HG02970 (cell line): Measurements from ENCODE around the gene HES5.

ENCODE experiments used
- ATAC-seq: cut with Tn5 transposase; IDR thresholded peaks from one replicate; pipeline ENCODE4 v1.9.1; 2021; ENCODE audit warnings: mild to moderate bottlenecking, moderate library complexity, moderate number of reproducible peaks; ENCODE audit not compliant: unreplicated experiment, low FRiP score

Gene HES5

GRCh38 chr1:2517966-2518365 is 12.1 kb downstream of the HES5 start:
- no peak for ATAC-seq

GRCh38 chr1:2516946-2517345 is 13.1 kb downstream of the HES5 start:
- no peak for ATAC-seq

- no peak for ATAC-seq
Observed at GRCh38 chr1:2516124-2516523, 13.9 kb downstream of the HES5 start.

GRCh38 chr1:2515763-2516080 is 14.3 kb downstream of the HES5 start:
- ATAC-seq, result no peak

DNA sequence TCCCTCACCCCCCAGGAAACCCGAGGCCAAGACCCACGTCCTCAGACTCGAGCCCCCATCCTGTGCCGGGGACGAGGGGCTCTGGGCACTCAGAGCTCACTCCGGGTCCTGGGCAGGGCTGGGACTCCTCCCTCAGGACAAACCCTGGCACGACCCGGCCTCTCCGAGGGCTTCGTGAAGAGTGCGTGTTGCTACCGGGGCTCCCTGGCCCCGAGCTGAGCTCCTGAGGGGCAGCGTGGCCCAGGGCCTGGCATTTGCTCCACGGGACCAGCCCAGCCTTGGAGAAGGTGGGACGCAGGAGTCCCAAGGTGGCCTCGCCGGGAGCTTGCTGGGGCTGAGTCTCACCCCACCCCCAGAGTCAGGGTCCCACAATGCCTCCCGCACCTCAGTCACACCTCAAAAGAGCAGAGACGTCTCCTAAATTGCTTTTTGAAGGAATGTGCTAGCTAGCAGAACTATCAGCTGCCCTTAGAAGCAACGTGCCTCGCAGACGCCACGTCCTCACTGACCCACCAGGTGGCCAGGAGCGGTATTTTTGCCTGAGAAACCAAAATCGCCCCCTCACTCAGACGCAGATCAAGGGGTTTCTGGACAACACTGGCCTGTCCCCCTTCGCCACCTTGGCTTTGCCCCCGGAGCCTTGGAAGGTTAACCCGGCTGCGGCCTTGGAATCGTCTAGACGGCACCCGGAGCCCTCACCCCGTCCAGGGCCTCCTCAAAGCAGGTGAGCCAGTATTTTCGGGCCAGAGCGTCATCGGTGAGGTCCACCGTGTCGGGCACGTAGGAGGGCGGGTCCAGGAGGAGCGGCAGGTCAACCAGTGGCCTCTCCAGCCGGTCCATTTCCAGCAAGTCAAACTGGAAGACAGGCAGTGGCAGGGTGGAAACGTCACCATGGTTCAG is 14.9 kb downstream of the HES5 start:
- no peak for ATAC-seq

GRCh38 chr1:2513939-2514652 is 16.0 kb downstream of the HES5 start:
- no peak for ATAC-seq

- no peak for ATAC-seq
Observed at GRCh38 chr1:2512862-2513421, 17.1 kb downstream of the HES5 start.

DNA sequence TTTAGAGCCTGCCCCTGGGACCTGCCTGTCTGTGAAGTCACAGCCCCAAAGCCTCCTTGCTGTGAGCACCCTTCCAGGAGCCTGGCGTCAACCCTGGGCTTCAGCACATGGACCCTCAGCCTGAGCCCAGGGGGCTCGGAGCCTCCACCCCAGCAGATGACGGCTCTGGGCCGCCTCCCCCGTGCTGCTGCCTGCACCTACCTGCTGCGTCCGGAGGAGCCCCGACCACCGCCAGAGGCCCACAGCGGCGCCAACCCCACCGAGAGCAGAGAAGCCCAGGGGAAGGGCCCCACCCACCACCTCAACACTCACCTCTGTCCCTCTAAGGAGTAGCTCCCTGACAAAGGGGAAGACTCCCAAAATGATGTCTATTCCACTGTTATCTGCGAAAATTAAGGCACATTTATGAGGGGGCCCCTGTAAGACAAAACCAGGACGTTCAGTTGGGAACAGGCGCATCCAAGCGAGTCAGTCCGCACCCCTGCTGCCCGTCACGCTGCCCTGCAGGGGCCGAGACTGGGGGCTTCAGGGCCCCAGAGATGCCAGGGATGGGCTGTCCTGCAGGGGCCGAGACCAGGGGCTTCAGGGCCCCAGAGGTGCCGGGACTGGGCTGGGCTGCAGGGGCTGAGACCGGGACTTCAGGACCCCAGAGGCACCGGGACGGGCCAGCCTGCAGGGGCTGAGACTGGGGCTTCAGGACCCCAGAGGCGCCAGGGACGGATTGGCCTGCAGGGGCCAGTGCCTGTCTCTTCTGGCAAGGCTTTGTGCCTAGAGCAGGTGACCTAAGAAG is 19.5 kb downstream of the HES5 start:
- ATAC-seq, result no peak

DNA sequence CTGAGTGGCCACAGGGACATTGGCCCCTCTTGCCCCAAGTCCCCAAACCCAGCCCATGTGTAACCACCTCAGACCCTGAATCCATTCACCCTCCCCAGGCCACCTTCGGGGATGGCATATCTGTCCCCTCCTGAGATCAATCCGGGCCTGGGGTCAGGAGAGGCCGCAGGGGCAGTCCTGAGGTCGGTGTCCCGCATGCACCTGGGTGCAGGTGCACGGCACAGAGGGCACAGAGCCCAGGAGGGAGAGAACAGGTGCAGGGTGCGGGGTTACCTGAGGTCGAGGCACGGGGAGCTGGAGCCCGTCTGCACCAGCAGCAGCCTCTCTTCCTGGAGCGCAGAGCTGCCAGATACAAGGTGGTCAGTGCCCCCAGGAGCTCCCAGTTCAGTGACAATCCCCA is 20.5 kb downstream of the HES5 start:
- no peak for ATAC-seq

DNA sequence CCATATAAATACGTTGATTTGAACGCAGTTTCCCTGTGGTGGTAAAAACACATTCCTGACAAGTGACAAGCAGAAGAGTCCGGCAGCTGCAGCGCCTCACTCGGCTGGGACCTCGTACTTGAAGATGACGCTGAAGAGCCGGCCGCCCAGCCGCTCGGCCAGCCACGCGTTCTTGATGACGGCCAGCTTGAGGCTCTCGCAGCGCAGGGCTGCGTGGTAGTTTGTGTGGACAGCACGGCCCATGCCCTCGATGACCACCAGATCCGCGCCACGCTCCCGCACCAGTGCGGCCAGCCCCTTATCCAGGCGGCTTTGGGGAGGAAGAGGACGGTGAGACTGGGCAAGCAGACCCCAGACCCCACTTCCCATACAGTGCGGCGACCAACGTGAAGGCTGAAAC is 21.3 kb downstream of the HES5 start:
- ATAC-seq, result no peak

GRCh38 chr1:2508180-2508579 is 21.9 kb downstream of the HES5 start:
- ATAC-seq, result no peak

- no peak for ATAC-seq
Observed at GRCh38 chr1:2507744-2508155, 22.3 kb downstream of the HES5 start.

DNA sequence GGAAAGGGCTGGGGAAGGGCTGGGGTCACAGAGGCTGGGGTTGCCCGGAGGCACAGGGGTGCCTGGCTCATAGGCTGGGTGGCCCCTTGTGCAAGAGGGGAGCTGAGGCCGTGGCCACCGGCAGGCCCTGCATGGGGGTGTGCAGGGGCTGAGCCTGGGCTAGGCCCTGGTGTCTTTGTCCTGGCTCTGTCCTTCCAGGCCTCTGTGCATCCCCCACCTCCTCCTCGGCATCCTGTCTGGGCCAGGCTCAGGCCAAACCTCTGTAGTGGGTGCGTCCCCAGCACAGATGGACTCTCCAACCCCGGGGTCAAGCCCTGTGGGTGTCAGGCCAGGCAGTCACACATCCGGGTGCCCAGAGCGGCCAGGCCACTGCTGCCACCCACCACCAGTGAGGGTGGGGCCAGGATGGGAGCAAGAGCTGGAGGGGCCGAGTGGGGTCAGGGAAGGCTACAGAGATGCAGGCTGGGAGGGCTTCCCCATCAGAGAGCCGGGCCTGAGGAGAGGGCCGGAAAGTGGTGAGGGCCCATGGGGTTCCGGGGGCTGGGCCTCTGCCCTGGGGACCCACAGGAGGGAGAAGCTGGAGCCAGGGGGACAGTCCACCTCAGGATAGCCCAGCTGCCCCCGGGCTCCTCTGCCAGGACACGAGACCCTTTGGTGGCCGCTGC is 23.0 kb downstream of the HES5 start:
- ATAC-seq, result no peak

DNA sequence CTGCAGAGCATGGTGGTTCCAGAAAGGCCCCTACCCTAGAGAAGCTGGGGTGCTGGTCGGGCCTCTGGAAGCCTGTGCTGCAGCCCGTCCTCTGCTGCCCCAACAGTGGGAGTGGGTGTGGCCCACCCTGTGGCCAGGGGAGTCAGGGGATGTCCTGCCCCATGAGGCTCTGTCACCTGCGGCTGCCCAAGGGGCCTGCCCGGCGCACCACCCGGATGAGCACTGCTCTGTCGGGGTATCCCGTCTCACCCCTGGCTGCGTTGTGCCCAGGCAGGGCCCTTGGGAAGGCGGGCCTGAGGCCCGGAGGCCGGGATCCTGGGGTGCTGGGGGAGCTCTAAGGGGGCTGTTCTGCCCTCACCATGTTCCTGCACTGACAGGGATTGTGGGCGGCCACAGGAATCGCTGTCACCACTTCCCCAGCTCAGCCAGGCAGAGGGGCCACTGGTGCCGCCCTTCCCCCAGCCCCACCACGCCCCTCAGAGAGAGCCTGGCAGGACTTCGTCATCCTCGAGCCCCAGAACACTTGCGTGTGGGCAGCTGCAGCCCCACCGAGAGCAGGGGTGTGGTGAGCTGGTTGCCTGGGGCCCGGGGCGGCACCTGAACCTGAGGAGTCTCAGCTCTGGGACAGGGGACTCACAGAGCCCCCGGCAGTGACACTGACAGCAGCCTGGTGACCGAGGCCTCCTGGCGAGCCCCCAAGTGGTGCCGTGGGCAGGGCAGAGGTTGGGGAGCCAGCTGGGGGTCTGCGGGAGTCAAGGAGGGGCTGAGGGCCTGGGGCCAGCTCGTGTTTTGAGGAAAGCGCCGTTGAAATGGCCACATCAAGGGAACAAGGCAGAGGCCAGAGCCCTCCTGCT is 23.8 kb downstream of the HES5 start:
- ATAC-seq, result no peak

DNA sequence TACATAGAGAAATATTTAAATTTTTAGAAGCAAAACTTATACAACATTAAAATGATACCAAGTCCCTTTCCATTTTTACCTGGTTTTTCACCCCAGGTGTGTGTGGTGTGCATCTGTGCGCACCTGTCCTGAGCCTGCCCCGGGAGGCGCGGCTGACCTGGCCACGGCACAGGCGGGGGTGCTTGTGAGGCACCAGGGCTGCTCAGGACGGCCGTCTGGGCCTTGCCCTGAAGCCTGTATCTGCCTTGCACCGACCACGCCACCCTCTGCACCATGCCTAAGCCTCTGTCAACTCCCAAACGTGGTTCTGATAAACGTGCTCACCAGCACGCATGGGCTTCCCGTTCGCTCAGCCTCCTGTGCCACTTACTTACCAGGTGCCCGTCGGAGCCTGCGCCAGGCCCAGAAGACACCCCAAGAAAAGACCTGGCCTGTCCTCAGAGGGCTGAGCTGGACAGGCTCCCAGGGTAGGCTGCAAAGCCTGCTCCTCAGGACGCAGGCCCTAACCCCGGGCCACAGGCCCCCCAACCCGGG is 24.5 kb downstream of the HES5 start:
- ATAC-seq, result no peak

GRCh38 chr1:2504949-2505272 is 25.2 kb downstream of the HES5 start:
- no peak for ATAC-seq

DNA sequence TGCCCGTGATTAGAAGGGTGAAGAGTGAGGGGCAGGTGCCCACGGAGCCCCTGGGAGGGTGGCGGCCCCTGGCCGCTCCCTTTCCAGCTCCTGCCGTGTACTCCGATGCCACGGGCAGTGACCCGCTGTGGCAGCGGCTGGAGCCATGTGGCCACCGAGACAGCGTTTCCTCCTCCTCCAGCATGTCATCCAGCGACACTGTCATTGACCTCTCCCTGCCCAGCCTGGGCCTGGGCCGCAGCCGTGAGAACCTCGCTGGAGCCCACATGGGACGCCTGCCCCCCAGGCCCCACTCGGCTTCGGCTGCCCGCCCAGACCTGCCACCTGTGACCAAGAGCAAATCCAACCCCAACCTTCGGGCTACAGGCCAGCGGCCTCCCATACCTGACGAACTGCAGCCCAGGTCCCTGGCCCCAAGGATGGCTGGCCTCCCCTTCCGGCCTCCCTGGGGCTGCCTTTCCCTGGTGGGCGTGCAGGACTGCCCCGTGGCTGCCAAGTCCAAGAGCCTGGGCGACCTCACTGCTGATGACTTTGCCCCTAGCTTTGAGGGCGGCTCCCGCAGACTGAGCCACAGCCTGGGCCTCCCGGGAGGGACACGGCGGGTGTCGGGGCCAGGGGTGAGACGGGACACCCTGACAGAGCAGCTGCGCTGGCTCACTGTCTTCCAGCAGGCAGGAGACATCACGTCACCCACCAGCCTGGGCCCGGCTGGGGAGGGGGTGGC is 25.7 kb downstream of the HES5 start:
- no peak for ATAC-seq

GRCh38 chr1:2503554-2504224 is 26.4 kb downstream of the HES5 start:
- no peak for ATAC-seq
